ENCODE data around the gene SLC16A1. TPM values are rescaled to one million over a fixed set of nuclear protein-coding genes. Genes with fewer than 3 reads are reported as not detected.
"Not testable (repeated sequence)": the region's sequence is repeated elsewhere in the genome, so short reads cannot be mapped to it uniquely, and the experiment has no call there.

The SLC16A1 gene
- total and polyA plus RNA-seq, 3 experiments from 2014 or later = 12.4 to 75.8 (median 75.3) TPM

GRCh38 chr1:112960384-112960783 is 4.4 kb upstream of the SLC16A1 start:
- H3K9me3 Mint-ChIP-seq = peaks cover 0 to 3% (median 0%) of the 10 kb centered on the region in 5 donors
- DNase-seq = no peak
- H3K36me3 Mint-ChIP-seq = peaks cover 0 to 39% (median 14%) of the 10 kb centered on the region in 3 donors
- no peak overlapping the region for H3K27ac ChIP-seq (ENCODE audit: low read depth, low read length)
- no peaks in the 10 kb centered on the region for H3K9me3 ChIP-seq (ENCODE audit: low read length)
- peak overlapping the region in 1 of 7 donors; percentile 71 for H3K4me3 Mint-ChIP-seq
- no peaks in the 10 kb centered on the region for H3K36me3 ChIP-seq (ENCODE audit: insufficient read depth, low read length)
- H3K4me1 ChIP-seq (ENCODE audit: insufficient read depth, low read length) = peaks cover 21% of the 10 kb centered on the region
- no peaks in the 10 kb centered on the region for H3K27me3 ChIP-seq (ENCODE audit: insufficient read depth, low read length, poor library complexity, severe bottlenecking)
- H3K4me3 ChIP-seq (ENCODE audit: low read length) = no peak overlapping the region
- CTCF ChIA-PET = interaction anchor here (1.5 kb wide), 1 partner anchor 112 kb away, joined by 3 read pairs; the partner anchor contains the start of gene LRIG2
- peak overlapping the region in 5 of 8 donors; percentile 15 to 57 (median 38) for H3K27ac Mint-ChIP-seq
- H3K27me3 Mint-ChIP-seq = no peaks in the 10 kb centered on the region
- peaks cover 45 to 62% (median 61%) of the 10 kb centered on the region in 3 donors for H3K4me1 Mint-ChIP-seq
- POLR2A ChIA-PET = no interaction called here

GRCh38 chr1:112958236-112958635 is 2.2 kb upstream of the SLC16A1 start:
- H3K4me3 ChIP-seq (ENCODE audit: low read length) = peak overlapping the region; percentile 76
- peaks cover 62 to 82% (median 75%) of the 10 kb centered on the region in 3 donors for H3K4me1 Mint-ChIP-seq

GRCh38 chr1:112957133-112957812 is 1.3 kb upstream of the SLC16A1 start:
- H3K9me3 Mint-ChIP-seq = peaks cover 0 to 3% (median 0%) of the 10 kb centered on the region in 5 donors
- peaks cover 0 to 30% (median 8%) of the 10 kb centered on the region in 3 donors for H3K36me3 Mint-ChIP-seq
- peak overlapping the region; percentile 90 to 100 (median 99) for H3K4me3 Mint-ChIP-seq
- peaks cover 55 to 72% (median 67%) of the 10 kb centered on the region in 3 donors for H3K4me1 Mint-ChIP-seq
- Histone ChIP-seq H3K9me3 (ENCODE audit: low read length) (no peaks in the 10 kb centered on the region), H3K27ac (ENCODE audit: low read depth, low read length) (peak overlapping the region; percentile 92), H3K27me3 (ENCODE audit: insufficient read depth, low read length, poor library complexity, severe bottlenecking) (no peaks in the 10 kb centered on the region), H3K4me1 (ENCODE audit: insufficient read depth, low read length) (peaks cover 32% of the 10 kb centered on the region), H3K4me3 (ENCODE audit: low read length) (peak overlapping the region; percentile 76), H3K36me3 (ENCODE audit: insufficient read depth, low read length) (no peaks in the 10 kb centered on the region)
- DNase-seq = peak; percentile 6 to 54 (median 47)
- H3K27ac Mint-ChIP-seq = peak overlapping the region; percentile 43 to 99 (median 95)
- CTCF ChIA-PET = interaction anchor here (2.6 kb wide), 1 partner anchor 115 kb away, joined by 15 read pairs; the partner anchor contains the start of gene LRIG2
- no peaks in the 10 kb centered on the region for H3K27me3 Mint-ChIP-seq
- POLR2A ChIA-PET = interaction anchor here (0.6 kb wide), 1 partner anchor 126 kb away, joined by 4 read pairs; no protein-coding TSS in a partner anchor

More at GRCh38 chr1:112958236-112958635, 2.2 kb upstream of the SLC16A1 start:
- DNase-seq; H3K27me3 Mint-ChIP-seq; H3K9me3 Mint-ChIP-seq; H3K27me3 ChIP-seq (ENCODE audit: insufficient read depth, low read length, poor library complexity, severe bottlenecking); H3K9me3 ChIP-seq (ENCODE audit: low read length); H3K36me3 ChIP-seq (ENCODE audit: insufficient read depth, low read length): not testable (repeated sequence)
- Histone ChIP-seq H3K27ac (ENCODE audit: low read depth, low read length) (peak overlapping the region; percentile 92), H3K4me1 (ENCODE audit: insufficient read depth, low read length) (peaks cover 32% of the 10 kb centered on the region)
- POLR2A ChIA-PET = interaction anchor here (0.6 kb wide), 1 partner anchor 571 kb away, joined by 9 read pairs; no protein-coding TSS in a partner anchor
- peaks cover 0 to 36% (median 12%) of the 10 kb centered on the region in 3 donors for H3K36me3 Mint-ChIP-seq
- CTCF ChIA-PET = interaction anchor here (2.6 kb wide), 1 partner anchor 114 kb away, joined by 15 read pairs; the partner anchor contains the start of gene LRIG2
- peak overlapping the region; percentile 28 to 100 (median 90) for H3K4me3 Mint-ChIP-seq
- peak overlapping the region in 4 of 8 donors; percentile 55 to 99 (median 80) for H3K27ac Mint-ChIP-seq

- Mint-ChIP-seq H3K9me3 (peaks cover 0 to 3% (median 0%) of the 10 kb centered on the region in 5 donors), H3K4me3 (peak overlapping the region; percentile 90 to 100 (median 99)), H3K4me1 (peaks cover 57 to 71% (median 70%) of the 10 kb centered on the region in 3 donors), H3K27me3 (no peaks in the 10 kb centered on the region), H3K27ac (peak overlapping the region; percentile 43 to 99 (median 95)), H3K36me3 (peaks cover 0 to 26% (median 6%) of the 10 kb centered on the region in 3 donors)
- DNase-seq = peak in 4 of 5 donors; percentile 18 to 56 (median 33)
- CTCF ChIA-PET = interaction anchor here (1.0 to 2.6 kb wide), 4 partner anchors 12 to 237 kb away, joined by 3 to 15 read pairs (median 7); partner anchors contain the start of gene LRIG2
- no peaks in the 10 kb centered on the region for H3K27me3 ChIP-seq (ENCODE audit: insufficient read depth, low read length, poor library complexity, severe bottlenecking)
- H3K9me3 ChIP-seq (ENCODE audit: low read length) = no peaks in the 10 kb centered on the region
- H3K4me3 ChIP-seq (ENCODE audit: low read length) = peak overlapping the region; percentile 76
- H3K4me1 ChIP-seq (ENCODE audit: insufficient read depth, low read length) = peaks cover 32% of the 10 kb centered on the region
- H3K36me3 ChIP-seq (ENCODE audit: insufficient read depth, low read length) = no peaks in the 10 kb centered on the region
- peak overlapping the region; percentile 92 for H3K27ac ChIP-seq (ENCODE audit: low read depth, low read length)
- POLR2A ChIA-PET = no interaction called here
These were observed 642 bp upstream of the SLC16A1 start for GRCh38 chr1:112956544-112957132.

- Mint-ChIP-seq H3K4me3 (peak overlapping the region; percentile 90 to 100 (median 99)), H3K27me3 (no peaks in the 10 kb centered on the region), H3K4me1 (peaks cover 48 to 67% (median 63%) of the 10 kb centered on the region in 3 donors), H3K9me3 (no peaks in the 10 kb centered on the region), H3K36me3 (peaks cover 0 to 16% (median 2%) of the 10 kb centered on the region in 3 donors), H3K27ac (peak overlapping the region; percentile 43 to 99 (median 95))
- POLR2A ChIA-PET = no interaction called here
- CTCF ChIA-PET = interaction anchor here (1.2 to 2.6 kb wide), 5 partner anchors 10 to 118 kb away, joined by 3 to 15 read pairs (median 9); partner anchors contain the start of gene LRIG2
- Histone ChIP-seq H3K27me3 (ENCODE audit: insufficient read depth, low read length, poor library complexity, severe bottlenecking) (no peaks in the 10 kb centered on the region), H3K9me3 (ENCODE audit: low read length) (no peaks in the 10 kb centered on the region), H3K36me3 (ENCODE audit: insufficient read depth, low read length) (no peaks in the 10 kb centered on the region), H3K4me3 (ENCODE audit: low read length) (peak overlapping the region; percentile 76), H3K27ac (ENCODE audit: low read depth, low read length) (peak overlapping the region; percentile 92), H3K4me1 (ENCODE audit: insufficient read depth, low read length) (peaks cover 26% of the 10 kb centered on the region)
- peak in 4 of 5 donors; percentile 33 to 68 (median 41) for DNase-seq
These were observed 837 bp downstream of the SLC16A1 start for GRCh38 chr1:112954945-112955772.

- no peak for DNase-seq
- Mint-ChIP-seq H3K9me3 (no peaks in the 10 kb centered on the region), H3K4me3 (peak overlapping the region; percentile 4 to 99 (median 98)), H3K36me3 (peaks cover 0 to 16% (median 2%) of the 10 kb centered on the region in 3 donors), H3K27me3 (no peaks in the 10 kb centered on the region), H3K4me1 (peaks cover 43 to 60% (median 57%) of the 10 kb centered on the region in 3 donors), H3K27ac (peak overlapping the region; percentile 15 to 99 (median 68))
- Histone ChIP-seq H3K4me3 (ENCODE audit: low read length) (peak overlapping the region; percentile 44), H3K9me3 (ENCODE audit: low read length) (no peaks in the 10 kb centered on the region), H3K36me3 (ENCODE audit: insufficient read depth, low read length) (no peaks in the 10 kb centered on the region), H3K4me1 (ENCODE audit: insufficient read depth, low read length) (peaks cover 22% of the 10 kb centered on the region), H3K27me3 (ENCODE audit: insufficient read depth, low read length, poor library complexity, severe bottlenecking) (no peaks in the 10 kb centered on the region), H3K27ac (ENCODE audit: low read depth, low read length) (peak overlapping the region; percentile 92)
- ChIA-PET CTCF (interaction anchor here (1.2 to 2.4 kb wide), 2 partner anchors 74 to 118 kb away, joined by 3 to 12 read pairs; partner anchors contain the start of gene LRIG2), POLR2A (no interaction called here)
These were observed 1.9 kb downstream of the SLC16A1 start for GRCh38 chr1:112954017-112954650.

GRCh38 chr1:112950426-112950825 is 5.6 kb downstream of the SLC16A1 start:
- Histone ChIP-seq H3K27me3 (ENCODE audit: insufficient read depth, low read length, poor library complexity, severe bottlenecking) (no peaks in the 10 kb centered on the region), H3K9me3 (ENCODE audit: low read length) (no peaks in the 10 kb centered on the region), H3K36me3 (ENCODE audit: insufficient read depth, low read length) (no peaks in the 10 kb centered on the region), H3K4me1 (ENCODE audit: insufficient read depth, low read length) (peaks cover 11% of the 10 kb centered on the region), H3K4me3 (ENCODE audit: low read length) (no peak overlapping the region), H3K27ac (ENCODE audit: low read depth, low read length) (no peak overlapping the region)
- ChIA-PET CTCF (interaction anchor here (0.9 kb wide), 1 partner anchor 785 kb away, joined by 4 read pairs; no protein-coding TSS in a partner anchor), POLR2A (no interaction called here)
- H3K27ac Mint-ChIP-seq = no peak overlapping the region
- no peaks in the 10 kb centered on the region for H3K27me3 Mint-ChIP-seq
- no peaks in the 10 kb centered on the region for H3K9me3 Mint-ChIP-seq
- no peak for DNase-seq
- peaks cover 0 to 4% (median 2%) of the 10 kb centered on the region in 3 donors for H3K36me3 Mint-ChIP-seq
- H3K4me1 Mint-ChIP-seq = peaks cover 21 to 38% (median 30%) of the 10 kb centered on the region in 3 donors
- no peak overlapping the region for H3K4me3 Mint-ChIP-seq

All from CD8-positive, alpha-beta memory T cell (primary cell).